Dedifferentiated amniotic fluid mesenchymal stem cell (primary cell): ENCODE results near the gene RPS6KB2.
"Not testable (repeated sequence)": the region's sequence is repeated elsewhere in the genome, so short reads cannot be mapped to it uniquely, and the experiment has no call there.

Experiments
- DNase-seq: peaks from one replicate; pipeline ENCODE4 v3.0.0-alpha.2; 2016; ENCODE audit errors: extremely low spot score

The RPS6KB2 gene

DNA sequence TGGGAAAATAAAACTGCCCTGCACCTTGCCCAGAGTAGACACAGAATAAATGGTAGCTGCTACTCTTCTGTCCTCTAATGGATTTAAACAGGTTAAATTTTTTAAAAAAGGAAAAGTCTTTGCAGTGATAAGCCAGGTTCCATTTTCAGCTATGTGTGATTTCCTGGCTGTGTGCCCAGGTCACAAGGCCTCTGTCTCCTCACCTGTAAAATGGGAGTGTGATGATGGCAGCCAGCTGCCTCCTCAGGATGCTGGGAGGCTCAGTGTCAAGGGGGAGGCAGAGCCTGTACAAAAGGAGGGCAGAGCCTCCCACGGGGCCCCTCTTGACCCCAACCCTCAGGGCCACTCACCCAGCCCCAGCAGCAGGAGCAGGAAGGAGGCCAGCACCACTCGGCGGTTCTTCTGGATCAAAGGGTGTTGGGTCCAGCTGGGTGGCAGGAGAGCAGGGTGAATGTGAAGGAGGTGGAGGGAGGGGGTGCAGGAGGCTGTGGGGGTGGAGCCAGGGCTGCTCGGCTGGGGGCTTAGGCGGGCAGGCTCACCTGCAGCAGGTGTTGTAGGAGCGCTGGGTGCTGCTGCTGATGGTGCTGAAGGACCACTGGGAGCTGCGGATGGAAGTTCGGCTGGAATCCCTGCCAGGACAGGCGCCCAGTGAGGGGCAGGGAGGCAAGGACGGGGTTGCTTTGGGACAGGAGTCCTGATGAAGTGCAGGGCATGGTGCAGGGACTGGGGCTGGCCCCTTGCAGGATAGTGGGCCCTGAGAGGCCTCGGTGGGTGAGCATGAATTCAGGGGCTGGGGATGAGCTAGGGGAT, 38.9 kb downstream of the RPS6KB2 start:
- DNase-seq: no peak

GRCh38 chr11:67468056-67468455, 39.8 kb downstream of the RPS6KB2 start:
- DNase-seq: no peak

DNA sequence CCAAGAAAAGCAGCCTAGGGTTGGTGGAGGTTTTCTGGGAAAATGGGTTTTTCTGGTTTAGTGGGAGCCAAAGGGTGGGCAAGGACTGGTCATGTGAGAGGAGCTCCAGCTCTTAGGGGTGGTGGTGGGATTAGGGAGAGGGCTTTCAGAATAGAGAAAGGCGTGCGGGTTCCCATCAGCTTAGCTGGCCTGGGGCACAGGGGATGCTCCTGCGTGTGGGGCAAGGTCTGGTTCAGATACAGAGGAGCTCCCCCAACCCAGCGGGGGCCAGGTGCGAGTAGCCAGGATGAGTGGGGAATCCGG, 40.1 kb downstream of the RPS6KB2 start:
- no peak for DNase-seq

DNA sequence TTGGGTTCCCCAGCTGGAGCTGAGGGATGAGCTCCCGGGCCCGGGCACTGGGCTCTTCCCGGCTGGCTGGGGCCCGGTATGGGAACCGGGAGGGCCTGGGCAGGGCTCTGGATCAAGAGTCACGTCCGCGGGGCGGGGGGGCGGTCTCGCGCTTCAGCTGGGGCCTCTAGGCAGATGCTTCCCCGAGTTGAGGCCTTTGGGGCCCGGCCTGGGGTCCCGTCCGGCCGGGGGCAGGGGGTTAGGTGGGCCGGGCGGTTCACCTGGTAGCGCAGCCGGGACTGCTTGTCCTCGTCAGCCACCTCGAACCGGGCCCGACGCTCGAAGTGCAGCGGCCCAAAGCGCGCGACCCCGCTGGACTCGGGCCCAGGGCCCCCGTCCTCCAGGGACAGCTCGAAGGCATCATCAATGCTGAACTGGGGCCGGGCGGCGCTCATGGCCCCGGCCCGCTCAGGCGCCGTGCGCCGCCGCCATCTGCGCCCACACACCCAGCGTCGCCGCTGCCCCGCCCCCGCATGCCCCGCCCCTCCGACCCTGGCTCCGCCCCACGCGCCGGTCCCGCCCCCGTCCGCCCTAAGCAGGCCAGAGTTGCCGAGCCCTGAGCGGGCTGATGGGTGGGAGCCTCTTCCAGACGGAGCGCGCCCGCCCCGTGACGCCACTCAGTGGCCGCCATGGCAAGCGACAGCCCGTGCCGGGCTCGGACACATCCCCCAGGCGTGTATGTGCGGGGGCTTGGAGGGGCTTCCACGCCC, 40.6 kb downstream of the RPS6KB2 start, which contains the start of gene TMEM134:
TSS of gene TMEM134 (minus strand) at position 493 of the 749 bp plus-strand sequence. CDS start at position 434, 59 bp downstream.
- DNase-seq: peak; percentile 88

- DNase-seq: no peak
These were observed 41.2 kb downstream of the RPS6KB2 start for GRCh38 chr11:67469508-67469811.

DNA sequence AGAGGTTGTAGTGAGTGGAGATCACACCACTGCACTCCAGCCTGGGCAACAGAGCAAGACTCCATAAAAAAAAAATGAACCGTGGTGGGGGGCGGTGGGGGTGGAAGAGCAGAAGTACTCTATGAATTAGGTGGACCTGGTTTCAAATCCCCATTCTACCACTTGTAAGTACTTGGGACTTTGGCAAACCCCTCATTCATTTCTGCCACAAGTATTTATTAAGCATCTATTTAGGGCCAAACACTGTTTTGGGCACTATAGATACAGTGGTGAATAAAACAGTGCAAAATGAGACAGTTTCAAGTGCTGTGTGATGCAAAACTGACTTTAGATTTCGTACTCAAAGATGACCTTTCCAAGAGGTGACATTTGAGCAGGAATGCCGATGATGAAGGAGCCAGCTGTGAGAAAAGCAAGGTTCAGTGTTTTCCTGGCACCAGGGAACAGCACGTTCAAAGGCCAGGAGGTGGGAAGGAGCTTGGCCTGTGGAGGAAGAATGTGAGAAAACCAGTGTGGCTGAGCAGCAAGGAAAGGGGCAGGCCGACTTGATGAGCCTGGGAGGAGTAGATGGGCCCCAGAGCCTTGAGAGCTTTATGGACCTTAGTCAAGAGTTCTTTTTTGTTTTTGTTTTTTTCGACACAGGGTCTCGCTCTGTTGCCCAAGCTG, 42.2 kb downstream of the RPS6KB2 start:
- DNase-seq: no peak

GRCh38 chr11:67472882-67473281, 44.6 kb downstream of the RPS6KB2 start:
- DNase-seq: no peak

GRCh38 chr11:67476692-67477091, 48.4 kb downstream of the RPS6KB2 start:
- DNase-seq: not testable (repeated sequence)

DNA sequence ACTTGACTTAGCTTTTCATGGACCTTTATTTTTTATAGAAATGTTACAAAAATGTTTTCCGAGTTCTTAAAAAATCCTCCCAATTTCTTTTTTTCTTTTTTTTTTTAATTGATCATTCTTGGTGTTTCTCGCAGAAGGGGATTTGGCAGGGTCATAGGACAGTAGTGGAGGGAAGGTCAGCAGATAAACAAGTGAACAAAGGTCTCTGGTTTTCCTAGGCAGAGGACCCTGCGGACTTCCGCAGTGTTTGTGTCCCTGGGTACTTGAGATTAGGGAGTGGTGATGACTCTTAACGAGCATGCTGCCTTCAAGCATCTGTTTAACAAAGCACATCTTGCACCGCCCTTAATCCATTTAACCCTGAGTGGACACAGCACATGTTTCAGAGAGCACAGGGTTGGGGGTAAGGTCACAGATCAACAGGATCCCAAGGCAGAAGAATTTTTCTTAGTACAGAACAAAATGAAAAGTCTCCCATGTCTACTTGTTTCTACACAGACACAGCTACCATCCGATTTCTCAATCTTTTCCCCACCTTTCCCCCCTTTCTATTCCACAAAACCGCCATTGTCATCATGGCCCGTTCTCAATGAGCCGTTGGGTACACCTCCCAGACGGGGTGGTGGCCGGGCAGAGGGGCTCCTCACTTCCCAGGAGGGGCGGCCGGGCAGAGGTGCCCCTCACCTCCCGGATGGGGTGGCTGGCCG, 49.2 kb downstream of the RPS6KB2 start:
- DNase-seq: not testable (repeated sequence)

DNA sequence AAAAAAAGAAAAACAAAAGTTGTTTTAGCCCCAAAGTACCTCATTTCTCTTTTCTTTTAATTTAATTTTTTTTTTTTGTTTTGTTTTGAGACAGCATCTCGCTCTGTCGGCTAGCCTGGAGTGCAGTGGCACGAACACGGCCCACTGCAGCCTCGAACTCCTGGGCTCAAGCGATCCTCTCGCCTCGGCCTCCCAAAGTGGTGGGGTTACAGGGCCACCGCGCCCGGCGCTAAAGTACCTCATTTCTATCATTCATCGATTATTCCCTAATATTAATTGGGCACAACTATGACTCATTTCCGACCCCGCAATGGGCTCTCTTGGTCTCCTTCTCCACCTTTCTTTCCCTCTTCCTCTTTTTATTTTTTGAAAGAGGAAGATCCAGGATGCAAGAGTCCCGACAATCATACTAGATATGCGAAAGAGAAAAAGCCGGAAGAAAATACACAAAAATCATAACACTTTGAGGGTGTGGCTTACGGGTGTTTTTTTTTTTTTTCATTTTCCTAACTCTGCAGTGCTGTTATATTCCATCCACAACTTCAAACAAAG, 54.1 kb downstream of the RPS6KB2 start:
- no peak for DNase-seq

DNA sequence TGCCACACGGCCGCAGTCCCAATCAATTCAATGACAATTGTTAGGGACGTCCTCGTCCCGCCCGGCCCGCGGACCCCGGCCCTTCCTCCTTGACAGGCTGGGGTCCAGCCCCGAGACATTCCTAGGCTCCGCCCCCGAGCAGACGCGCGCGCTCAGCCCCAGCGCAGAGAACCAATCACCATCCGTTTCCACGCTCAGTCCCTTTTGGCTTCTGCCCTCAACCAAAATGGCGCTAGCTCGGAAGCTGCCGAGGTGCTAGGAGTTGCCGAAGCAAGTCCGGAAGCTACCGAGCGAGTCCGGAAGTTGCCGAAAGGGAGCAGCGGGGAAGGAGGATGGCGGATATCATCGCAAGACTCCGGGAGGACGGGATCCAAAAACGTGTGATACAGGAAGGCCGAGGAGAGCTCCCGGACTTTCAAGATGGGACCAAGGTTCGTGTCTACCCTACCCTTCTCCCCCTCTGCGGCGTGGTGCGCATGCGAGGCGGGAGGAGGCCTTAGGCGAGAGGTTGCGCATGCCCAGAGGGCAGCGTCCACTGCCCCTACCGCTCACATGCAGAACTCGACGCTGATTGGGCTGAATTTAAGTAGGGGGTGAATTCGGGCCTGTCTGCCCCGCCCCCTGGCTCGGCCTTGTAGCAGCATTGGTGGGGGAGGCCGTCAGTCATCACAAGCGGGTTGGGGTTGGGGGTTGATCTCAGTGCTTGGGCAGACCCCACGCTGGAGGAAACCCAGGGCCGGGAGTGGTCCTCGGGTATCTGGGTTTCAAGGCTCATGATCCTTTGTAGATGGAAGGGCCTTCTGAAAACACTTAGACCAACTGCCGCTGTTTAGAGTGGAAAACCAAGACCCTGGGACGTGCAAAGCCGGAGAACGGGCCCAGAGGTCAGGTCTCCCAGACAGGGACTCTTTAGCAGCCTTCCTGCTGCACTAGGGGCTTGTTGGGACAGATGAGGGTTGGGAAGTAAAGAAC, 54.8 kb downstream of the RPS6KB2 start, which contains the start of gene AIP:
TSS of gene AIP (plus strand) at position 200 of the 972 bp plus-strand sequence. CDS start at position 333, 133 bp downstream.
- DNase-seq: peak; percentile 99

DNA sequence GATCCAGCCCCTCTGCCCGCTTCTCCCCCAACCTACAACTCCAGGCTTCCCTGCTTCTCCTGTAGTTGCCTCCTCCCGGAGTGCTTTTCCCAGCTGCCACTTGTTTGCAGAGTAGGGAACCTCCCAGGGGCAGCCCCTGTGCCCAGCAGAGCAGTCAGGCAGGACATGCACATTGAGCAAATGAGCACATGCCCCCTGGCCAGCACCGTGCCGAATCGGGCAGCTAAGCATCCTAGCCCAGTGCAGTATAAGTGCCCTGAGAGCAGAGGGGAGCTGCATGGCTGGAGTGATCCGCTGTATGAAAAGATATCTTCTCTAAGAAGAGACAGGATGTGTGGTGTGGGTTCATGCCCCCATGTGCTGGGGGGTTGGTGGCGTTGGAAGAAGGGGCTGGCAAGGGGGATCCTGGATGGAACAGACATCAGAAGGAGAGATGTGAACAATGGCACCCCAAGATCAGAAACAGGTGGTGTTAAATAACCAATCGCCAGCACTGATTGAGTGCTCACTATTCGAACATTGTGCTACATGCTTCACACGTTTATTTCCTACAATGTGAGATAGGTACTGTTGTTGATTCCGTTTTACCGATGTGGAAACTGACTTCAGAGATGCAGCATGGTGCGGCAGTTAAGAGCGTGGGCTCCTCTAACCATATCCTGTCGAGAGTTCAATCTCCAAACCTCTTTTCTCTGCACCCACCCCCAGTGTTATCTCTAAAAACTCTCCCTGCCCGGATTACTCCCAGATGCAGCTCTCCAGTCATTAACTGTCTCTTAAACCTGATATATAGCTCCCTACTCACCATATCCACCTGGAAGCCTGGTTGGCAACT, 55.8 kb downstream of the RPS6KB2 start:
- no peak for DNase-seq

GRCh38 chr11:67484847-67485311, 56.6 kb downstream of the RPS6KB2 start:
- DNase-seq: no peak
